ENCODE results near the gene SAMD4B.

DNA sequence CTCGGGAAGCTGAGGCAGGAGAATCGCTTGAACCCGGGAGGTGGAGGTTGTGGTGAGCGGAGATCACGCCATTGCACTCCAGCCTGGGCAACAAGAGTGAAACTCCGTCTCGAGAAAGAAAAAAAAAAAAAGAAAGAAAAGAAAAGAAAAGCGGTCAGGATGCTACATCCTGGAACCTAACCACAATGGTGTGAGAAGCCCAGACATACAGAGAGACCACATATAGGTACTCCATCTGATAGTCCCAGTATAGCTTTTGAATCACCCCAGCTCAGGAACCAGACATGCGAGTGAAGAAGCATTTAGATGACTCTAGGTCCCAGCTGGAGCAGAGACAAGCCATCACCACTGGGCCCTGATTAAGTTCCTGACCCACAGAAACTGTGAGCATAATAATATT lies 42.8 kb upstream of the SAMD4B start:
- TF ChIP-seq, protein P1, sequence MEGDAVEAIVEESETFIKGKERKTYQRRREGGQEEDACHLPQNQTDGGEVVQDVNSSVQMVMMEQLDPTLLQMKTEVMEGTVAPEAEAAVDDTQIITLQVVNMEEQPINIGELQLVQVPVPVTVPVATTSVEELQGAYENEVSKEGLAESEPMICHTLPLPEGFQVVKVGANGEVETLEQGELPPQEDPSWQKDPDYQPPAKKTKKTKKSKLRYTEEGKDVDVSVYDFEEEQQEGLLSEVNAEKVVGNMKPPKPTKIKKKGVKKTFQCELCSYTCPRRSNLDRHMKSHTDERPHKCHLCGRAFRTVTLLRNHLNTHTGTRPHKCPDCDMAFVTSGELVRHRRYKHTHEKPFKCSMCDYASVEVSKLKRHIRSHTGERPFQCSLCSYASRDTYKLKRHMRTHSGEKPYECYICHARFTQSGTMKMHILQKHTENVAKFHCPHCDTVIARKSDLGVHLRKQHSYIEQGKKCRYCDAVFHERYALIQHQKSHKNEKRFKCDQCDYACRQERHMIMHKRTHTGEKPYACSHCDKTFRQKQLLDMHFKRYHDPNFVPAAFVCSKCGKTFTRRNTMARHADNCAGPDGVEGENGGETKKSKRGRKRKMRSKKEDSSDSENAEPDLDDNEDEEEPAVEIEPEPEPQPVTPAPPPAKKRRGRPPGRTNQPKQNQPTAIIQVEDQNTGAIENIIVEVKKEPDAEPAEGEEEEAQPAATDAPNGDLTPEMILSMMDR (IDR thresholded peaks at IDR 0.05; ENCODE audit: poor library complexity): no peak
- TF ChIP-seq EZH2 (IDR thresholded peaks at IDR 0.05; ENCODE audit: borderline replicate concordance): no peak

Data from hepatocyte (in vitro differentiated cells).